Vagina (tissue), 2 donors: ENCODE measurements around the gene SNX3. TPM values are rescaled to one million over a fixed set of nuclear protein-coding genes. Genes with fewer than 3 reads are reported as not detected.

Source experiments
- DNase-seq, 2 donors: peaks; one replicate each; pipeline ENCODE4 v3.0.0-alpha.2; 2017; ENCODE audit errors: extremely low spot score in 2 of 2
- H3K27ac ChIP-seq: fragments of 200-600 bp; sonication (generic); one replicate; pipeline ENCODE4 v1.5.1; 2019
- H3K27me3 ChIP-seq: fragments of 200-600 bp; sonication (generic); one replicate; pipeline ENCODE4 v1.5.1; 2019
- H3K36me3 ChIP-seq, 2 donors: fragments of 200-600 bp; sonication (generic); one replicate each; pipeline ENCODE4 v1.5.1; 2017 to 2019
- H3K4me1 ChIP-seq: fragments of 200-600 bp; sonication (generic); one replicate; pipeline ENCODE4 v1.5.1; 2019
- H3K4me3 ChIP-seq, 2 donors: fragments of 200-600 bp; sonication (generic); 1 replicate in 1 of 2; 2 replicates in 1 of 2; pipeline ENCODE4 v1.5.1; 2016 to 2019
- H3K9me3 ChIP-seq: fragments of 200-600 bp; sonication (generic); one replicate; pipeline ENCODE4 v1.5.1; 2019
- CTCF ChIP-seq, 3 experiments: fragments of 450-650 bp in 2 of 3; fragments of 200-600 bp in 1 of 3; sonication (generic) in 1 of 3; IDR thresholded peaks; one replicate each; pipeline ENCODE4 v1.5.1; 2017 to 2019; ENCODE audit warnings: antibody characterized with exemption in 3 of 3, mild to moderate bottlenecking in 2 of 3, moderate library complexity in 2 of 3
- POLR2A ChIP-seq, 2 donors: fragments of 450-650 bp; IDR thresholded peaks; one replicate each; pipeline ENCODE4 v1.6.1; 2017; ENCODE audit warnings: antibody characterized with exemption in 2 of 2, mild to moderate bottlenecking in 2 of 2, moderate library complexity in 2 of 2
- POLR2AphosphoS5 ChIP-seq, 2 donors: sonication (generic); formaldehyde crosslinking; IDR thresholded peaks; one replicate each; pipeline ENCODE4 v1.9.0; 2017; ENCODE audit warnings: antibody characterized with exemption in 2 of 2, mild to moderate bottlenecking in 2 of 2, low read depth in 1 of 2; ENCODE audit not compliant: insufficient read depth in 1 of 2
- intact Hi-C: fragments of 100-400 bp; cut with DNase I; formaldehyde crosslinking; loops from one replicate; pipeline ENCODE4 v1.15.1; 2023
- total RNA-seq: library from RNA; depleted of rRNA; stranded (reverse); fragments of >200 nt; gene quantifications from one replicate; pipeline ENCODE4 v1.2.3, GENCODE V29; 2016

SNX3 gene
- total RNA-seq, 1 donor from 2014 or later: 123 TPM

GRCh38 chr6:108235127-108235526 is 25.7 kb downstream of the SNX3 start:
- Histone ChIP-seq H3K4me3 (no peak overlapping the region), H3K27ac (no peak overlapping the region), H3K9me3 (no peaks in the 10 kb centered on the region), H3K27me3 (no peaks in the 10 kb centered on the region), H3K36me3 (no peaks in the 10 kb centered on the region), H3K4me1 (peaks cover 6% of the 10 kb centered on the region)
- TF ChIP-seq POLR2A (IDR thresholded peaks at IDR 0.05): no peak
- TF ChIP-seq POLR2AphosphoS5 (IDR thresholded peaks at IDR 0.05; ENCODE audit: insufficient read depth in 1 of 2, low read depth in 1 of 2): no peak
- TF ChIP-seq CTCF (IDR thresholded peaks at IDR 0.05): no peak
- intact Hi-C loops: no loop called here
- no peak for DNase-seq

GRCh38 chr6:108228416-108228815 is 32.4 kb downstream of the SNX3 start:
- no peak overlapping the region for H3K4me3 ChIP-seq
- H3K27me3 ChIP-seq: no peaks in the 10 kb centered on the region
- TF ChIP-seq POLR2AphosphoS5 (IDR thresholded peaks at IDR 0.05; ENCODE audit: insufficient read depth in 1 of 2, low read depth in 1 of 2): no peak
- no peaks in the 10 kb centered on the region for H3K36me3 ChIP-seq
- H3K4me1 ChIP-seq: no peaks in the 10 kb centered on the region
- DNase-seq: no peak
- intact Hi-C loops: no loop called here
- H3K9me3 ChIP-seq: no peaks in the 10 kb centered on the region
- H3K27ac ChIP-seq: no peak overlapping the region

GRCh38 chr6:108227290-108227689 is 33.5 kb downstream of the SNX3 start:
- H3K4me1 ChIP-seq: no peaks in the 10 kb centered on the region
- no peaks in the 10 kb centered on the region for H3K27me3 ChIP-seq
- H3K4me3 ChIP-seq: no peak overlapping the region
- no peaks in the 10 kb centered on the region for H3K9me3 ChIP-seq
- H3K27ac ChIP-seq: no peak overlapping the region
- TF ChIP-seq CTCF (IDR thresholded peaks at IDR 0.05) (no peak), POLR2A (IDR thresholded peaks at IDR 0.05) (no peak)
- peaks cover 0 to 2% of the 10 kb centered on the region in 2 donors for H3K36me3 ChIP-seq
- intact Hi-C loops: no loop called here
- no peak for DNase-seq

GRCh38 chr6:108222504-108222903 is 38.3 kb downstream of the SNX3 start:
- Histone ChIP-seq H3K4me1 (no peaks in the 10 kb centered on the region), H3K27me3 (no peaks in the 10 kb centered on the region), H3K4me3 (no peak overlapping the region), H3K27ac (no peak overlapping the region), H3K9me3 (no peaks in the 10 kb centered on the region), H3K36me3 (peaks cover 0 to 29% of the 10 kb centered on the region in 2 donors)
- DNase-seq: no peak
- intact Hi-C loops: no loop called here
- TF ChIP-seq CTCF (IDR thresholded peaks at IDR 0.05): no peak
- no peak for TF ChIP-seq POLR2AphosphoS5 (IDR thresholded peaks at IDR 0.05; ENCODE audit: insufficient read depth in 1 of 2, low read depth in 1 of 2)
- no peak for TF ChIP-seq POLR2A (IDR thresholded peaks at IDR 0.05)

- H3K27ac ChIP-seq: no peak overlapping the region
- no peak for TF ChIP-seq POLR2AphosphoS5 (IDR thresholded peaks at IDR 0.05; ENCODE audit: insufficient read depth in 1 of 2, low read depth in 1 of 2)
- TF ChIP-seq CTCF (IDR thresholded peaks at IDR 0.05): no peak
- TF ChIP-seq POLR2A (IDR thresholded peaks at IDR 0.05): no peak
- intact Hi-C loops: no loop called here
- no peak overlapping the region for H3K4me3 ChIP-seq
- DNase-seq: no peak
- no peaks in the 10 kb centered on the region for H3K9me3 ChIP-seq
- peaks cover 0 to 29% of the 10 kb centered on the region in 2 donors for H3K36me3 ChIP-seq
- no peaks in the 10 kb centered on the region for H3K4me1 ChIP-seq
- H3K27me3 ChIP-seq: no peaks in the 10 kb centered on the region
These were observed 38.8 kb downstream of the SNX3 start for GRCh38 chr6:108222064-108222463.

- intact Hi-C loops: no loop called here
- H3K4me1 ChIP-seq: peaks cover 10% of the 10 kb centered on the region
- TF ChIP-seq POLR2AphosphoS5 (IDR thresholded peaks at IDR 0.05; ENCODE audit: insufficient read depth in 1 of 2, low read depth in 1 of 2) (no peak), POLR2A (IDR thresholded peaks at IDR 0.05) (no peak), CTCF (IDR thresholded peaks at IDR 0.05) (no peak)
- H3K9me3 ChIP-seq: no peaks in the 10 kb centered on the region
- no peak for DNase-seq
- H3K27ac ChIP-seq: no peak overlapping the region
- no peaks in the 10 kb centered on the region for H3K27me3 ChIP-seq
- peaks cover 0 to 15% of the 10 kb centered on the region in 2 donors for H3K36me3 ChIP-seq
- no peak overlapping the region for H3K4me3 ChIP-seq
These were observed 49.2 kb downstream of the SNX3 start for GRCh38 chr6:108211671-108212070.
